Mucosa of stomach (tissue), 1 donor: ENCODE results near the gene CENPS.
"Not testable (repeated sequence)": the region's sequence is repeated elsewhere in the genome, so short reads cannot be mapped to it uniquely, and the experiment has no call there.

Source experiments
- H3K27me3 ChIP-seq: one replicate; pipeline ENCODE4 v1.7.0; 2013; ENCODE audit warnings: mild to moderate bottlenecking, low read length; ENCODE audit not compliant: control insufficient read depth, insufficient read depth
- H3K36me3 ChIP-seq: one replicate; pipeline ENCODE4 v1.7.0; 2013; ENCODE audit warnings: low read length; ENCODE audit not compliant: control insufficient read depth, insufficient read depth
- H3K4me1 ChIP-seq: one replicate; pipeline ENCODE4 v1.7.0; 2013; ENCODE audit warnings: mild to moderate bottlenecking, low read length; ENCODE audit not compliant: control insufficient read depth, insufficient read depth
- H3K4me3 ChIP-seq: one replicate; pipeline ENCODE4 v1.7.0; 2013; ENCODE audit warnings: low read length
- H3K9ac ChIP-seq: one replicate; pipeline ENCODE4 v1.7.0; 2013; ENCODE audit warnings: mild to moderate bottlenecking, low read length, moderate library complexity
- H3K9me3 ChIP-seq: one replicate; pipeline ENCODE4 v1.7.0; 2013; ENCODE audit warnings: mild to moderate bottlenecking, low read length, moderate library complexity; ENCODE audit not compliant: control insufficient read depth
- donor health status: Pancreatic carcinoma.

CENPS gene

DNA sequence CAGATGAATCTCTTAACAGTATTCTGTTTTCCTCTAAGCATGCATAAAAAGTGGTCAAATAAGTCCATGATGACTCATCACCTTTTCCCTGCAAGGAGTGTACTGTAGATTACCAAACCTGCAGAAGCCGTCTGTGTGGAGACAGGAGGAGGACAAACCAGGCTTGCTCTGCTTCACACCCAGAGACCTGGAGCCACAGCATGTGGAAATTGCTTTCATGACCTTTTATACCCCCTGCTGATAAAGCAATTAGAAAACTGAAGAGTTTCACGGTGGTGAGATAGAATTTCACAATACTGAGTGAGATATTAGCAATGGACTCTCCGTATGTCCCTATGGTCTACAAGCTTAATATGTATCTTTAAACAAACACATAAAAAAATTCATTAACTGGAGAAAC, 29.0 kb downstream of the CENPS start:
- Histone ChIP-seq H3K9me3 (no peaks in the 10 kb centered on the region), H3K27me3 (no peaks in the 10 kb centered on the region), H3K4me3 (no peak overlapping the region), H3K9ac (no peak overlapping the region), H3K4me1 (peaks cover 4% of the 10 kb centered on the region), H3K36me3 (no peaks in the 10 kb centered on the region)

DNA sequence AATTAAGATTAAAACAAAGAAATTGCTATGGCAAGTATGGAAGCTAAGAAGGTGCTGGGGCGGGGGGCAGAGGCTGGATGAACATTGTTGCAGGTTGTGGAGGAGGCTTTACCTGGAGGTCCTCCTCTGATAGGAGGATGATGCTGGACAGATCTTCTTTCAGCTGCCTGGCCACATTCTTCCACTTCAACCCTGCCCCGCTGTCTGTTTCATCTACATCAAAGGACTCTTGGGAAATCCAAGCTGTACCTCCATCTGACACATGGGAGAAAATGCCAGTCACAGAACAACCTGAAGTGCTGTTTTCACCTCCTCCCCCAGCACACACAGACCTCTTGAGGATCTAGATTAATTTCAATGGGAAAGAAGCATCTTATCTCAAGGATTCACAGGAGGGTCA, 36.8 kb downstream of the CENPS start:
- H3K27me3 ChIP-seq: no peaks in the 10 kb centered on the region
- no peaks in the 10 kb centered on the region for H3K36me3 ChIP-seq
- H3K9me3 ChIP-seq: no peaks in the 10 kb centered on the region
- H3K4me1 ChIP-seq: no peaks in the 10 kb centered on the region
- H3K9ac ChIP-seq: no peak overlapping the region
- no peak overlapping the region for H3K4me3 ChIP-seq

DNA sequence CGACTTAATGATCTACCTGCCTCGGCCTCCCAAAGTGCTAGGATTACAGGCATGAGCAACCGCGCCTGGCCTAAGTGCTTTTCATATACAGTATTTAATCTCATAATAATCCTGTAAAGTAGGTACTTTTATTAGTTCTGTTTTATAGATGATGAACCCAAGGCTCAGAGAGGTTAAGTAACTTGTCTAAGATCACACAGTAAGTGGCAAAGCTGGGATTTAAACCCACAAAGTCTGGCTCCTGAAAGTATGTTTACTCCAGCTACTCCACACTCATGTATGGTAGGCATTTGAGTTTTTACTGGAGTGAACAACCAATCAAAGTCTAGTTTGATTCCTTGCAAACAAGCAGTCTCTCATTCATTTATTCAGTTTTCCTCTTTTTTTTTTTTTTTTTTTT, 39.8 kb downstream of the CENPS start:
- Histone ChIP-seq H3K4me3 (no peak overlapping the region), H3K9ac (no peak overlapping the region), H3K4me1 (no peaks in the 10 kb centered on the region), H3K27me3 (no peaks in the 10 kb centered on the region), H3K9me3 (no peaks in the 10 kb centered on the region), H3K36me3 (no peaks in the 10 kb centered on the region)

DNA sequence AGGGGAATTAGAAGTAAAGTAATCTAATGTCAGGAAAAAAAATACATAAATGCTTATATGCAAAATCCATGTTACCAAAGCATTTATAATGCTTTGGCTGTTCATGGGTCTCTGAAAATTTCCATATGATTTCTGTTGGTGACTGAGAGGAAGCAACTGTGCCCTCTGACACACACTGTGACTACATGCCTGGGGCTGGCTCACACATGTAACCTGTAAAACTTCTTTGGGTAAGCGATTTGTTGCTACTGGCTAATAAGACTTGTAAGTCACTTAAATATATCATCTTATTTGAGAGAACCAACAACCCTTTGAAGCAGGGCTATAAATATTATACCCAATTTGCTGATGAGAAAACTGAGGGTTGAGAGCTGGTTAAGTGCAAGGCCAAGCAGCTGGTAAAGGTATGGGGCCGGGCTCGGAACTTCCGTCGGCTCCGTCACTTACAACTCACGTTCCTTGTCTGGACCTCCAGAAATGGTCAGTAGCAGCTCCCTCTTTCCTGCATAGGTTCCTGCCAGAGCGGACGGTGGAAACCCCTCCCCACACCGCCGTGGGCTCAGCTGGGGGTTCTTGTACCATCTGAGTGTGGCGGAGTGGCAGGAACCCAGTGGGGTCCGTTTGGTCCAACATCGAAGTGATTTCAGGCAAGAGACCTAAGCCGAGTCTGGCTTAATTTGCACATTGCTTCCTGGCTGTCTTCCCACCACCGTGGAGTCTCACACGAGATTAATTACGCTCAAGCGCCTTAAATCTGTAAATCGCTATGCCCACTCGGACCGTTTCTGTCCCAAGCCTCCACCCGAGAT, 41.4 kb downstream of the CENPS start:
- Histone ChIP-seq H3K27me3 (no peaks in the 10 kb centered on the region), H3K36me3 (no peaks in the 10 kb centered on the region), H3K4me3 (peak overlapping the region; percentile 61), H3K4me1 (peaks cover 11% of the 10 kb centered on the region), H3K9me3 (no peaks in the 10 kb centered on the region), H3K9ac (peak overlapping the region; percentile 71)

DNA sequence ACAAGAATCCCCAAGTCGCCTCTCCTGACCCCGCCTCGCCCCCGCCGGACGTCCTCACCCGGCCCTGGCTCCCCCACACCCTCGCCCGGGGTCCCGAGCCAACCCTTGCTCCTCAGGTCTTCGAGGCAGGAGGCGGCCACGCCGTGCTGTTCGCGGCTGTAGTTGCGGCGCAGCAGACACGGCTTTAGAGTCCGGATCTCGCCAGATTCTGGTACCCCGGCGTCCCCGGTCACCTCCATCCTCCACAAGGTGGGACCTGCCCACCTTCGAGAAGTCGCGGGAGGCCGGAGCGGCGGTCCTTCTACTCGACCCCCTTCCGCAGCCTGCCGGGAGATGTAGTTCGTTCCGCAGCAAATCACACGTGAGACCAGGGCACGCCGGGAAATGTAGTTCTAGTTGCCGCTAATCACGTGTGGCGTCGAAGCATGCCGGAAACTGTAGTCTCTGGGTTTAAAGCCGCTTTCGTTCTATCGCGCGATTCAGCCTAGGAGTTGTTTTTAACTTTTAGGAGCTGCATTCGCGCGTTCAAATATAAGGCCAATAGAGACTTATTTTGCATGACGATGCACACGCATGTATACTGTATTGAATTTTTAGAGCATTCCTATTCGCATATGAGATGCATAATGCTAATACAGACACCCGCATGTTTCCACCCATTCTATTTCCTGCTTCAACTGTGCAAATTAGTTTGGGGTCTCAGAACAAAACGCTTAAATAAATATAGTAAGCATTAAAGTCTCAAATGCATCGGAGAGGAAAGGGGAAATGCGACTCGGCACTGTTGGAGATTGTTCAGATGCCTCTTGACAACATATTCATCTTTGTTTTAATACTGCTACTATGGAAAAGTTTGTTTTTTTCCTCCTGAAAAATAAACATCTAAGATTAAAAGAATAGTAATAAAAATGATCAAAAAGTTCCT, 42.2 kb downstream of the CENPS start, which contains the start of gene DFFA:
Gene DFFA (minus strand): TSS at position 310 of the 925 bp plus-strand sequence. CDS start 71 bp downstream, at position 239.
- Histone ChIP-seq H3K4me1 (peaks cover 11% of the 10 kb centered on the region), H3K4me3 (peak within 1 kb of the TSS; percentile 61), H3K9me3 (no peaks in the 10 kb centered on the region), H3K9ac (peak within 1 kb of the TSS; percentile 71), H3K27me3 (no peaks in the 10 kb centered on the region), H3K36me3 (no peaks in the 10 kb centered on the region)

DNA sequence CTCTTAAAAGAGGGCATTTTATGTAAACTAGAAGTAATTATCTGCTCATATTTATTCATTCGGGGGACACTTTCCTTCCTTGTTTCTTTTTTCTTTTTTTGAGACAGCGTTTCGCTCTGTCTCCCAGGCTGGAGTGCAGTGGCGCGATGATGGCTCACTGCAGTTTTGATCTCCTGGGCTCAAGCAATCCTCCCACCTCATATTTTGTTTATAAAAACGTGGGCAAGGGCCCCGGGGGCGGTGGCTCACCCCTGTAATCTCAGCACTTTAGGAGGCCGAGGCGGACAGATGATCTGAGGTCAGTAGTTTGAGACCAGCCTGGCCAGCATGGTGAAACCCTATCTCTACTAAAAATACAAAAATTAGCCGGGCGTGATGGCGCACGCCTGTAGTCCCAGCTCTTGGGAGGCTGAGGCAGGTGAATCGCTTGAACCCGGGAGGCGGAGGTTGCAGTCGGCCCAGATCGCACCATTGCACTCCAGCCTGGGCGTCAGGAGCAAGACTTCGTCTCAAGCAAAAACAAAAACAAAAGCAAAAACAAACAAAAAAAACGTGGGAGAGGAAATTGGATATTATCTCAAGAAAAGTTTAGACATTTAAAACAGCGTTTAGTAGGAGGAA, 43.0 kb downstream of the CENPS start:
- no peak overlapping the region for H3K9ac ChIP-seq
- no peak overlapping the region for H3K4me3 ChIP-seq
- no peaks in the 10 kb centered on the region for H3K9me3 ChIP-seq
- H3K27me3 ChIP-seq: no peaks in the 10 kb centered on the region
- H3K36me3 ChIP-seq: no peaks in the 10 kb centered on the region
- peaks cover 11% of the 10 kb centered on the region for H3K4me1 ChIP-seq

DNA sequence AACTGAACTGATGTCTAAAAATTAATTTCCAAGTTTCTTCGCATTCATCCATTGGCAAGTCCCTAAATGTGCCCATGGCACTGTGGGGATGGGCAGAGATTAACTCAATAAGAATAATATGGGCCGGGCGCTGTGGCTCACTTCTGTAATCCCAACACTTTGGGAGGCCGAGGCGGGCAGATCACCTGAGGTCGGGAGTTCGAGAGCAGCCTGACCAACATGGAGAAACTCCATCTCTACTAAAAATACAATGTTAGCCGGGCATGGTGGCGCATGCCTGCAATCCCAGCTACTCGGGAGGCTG, 44.0 kb downstream of the CENPS start:
- not testable (repeated sequence) for H3K36me3 ChIP-seq, H3K27me3 ChIP-seq, H3K9me3 ChIP-seq, H3K9ac ChIP-seq
- H3K4me1 ChIP-seq: peaks cover 11% of the 10 kb centered on the region
- peak overlapping the region; percentile 2 for H3K4me3 ChIP-seq

DNA sequence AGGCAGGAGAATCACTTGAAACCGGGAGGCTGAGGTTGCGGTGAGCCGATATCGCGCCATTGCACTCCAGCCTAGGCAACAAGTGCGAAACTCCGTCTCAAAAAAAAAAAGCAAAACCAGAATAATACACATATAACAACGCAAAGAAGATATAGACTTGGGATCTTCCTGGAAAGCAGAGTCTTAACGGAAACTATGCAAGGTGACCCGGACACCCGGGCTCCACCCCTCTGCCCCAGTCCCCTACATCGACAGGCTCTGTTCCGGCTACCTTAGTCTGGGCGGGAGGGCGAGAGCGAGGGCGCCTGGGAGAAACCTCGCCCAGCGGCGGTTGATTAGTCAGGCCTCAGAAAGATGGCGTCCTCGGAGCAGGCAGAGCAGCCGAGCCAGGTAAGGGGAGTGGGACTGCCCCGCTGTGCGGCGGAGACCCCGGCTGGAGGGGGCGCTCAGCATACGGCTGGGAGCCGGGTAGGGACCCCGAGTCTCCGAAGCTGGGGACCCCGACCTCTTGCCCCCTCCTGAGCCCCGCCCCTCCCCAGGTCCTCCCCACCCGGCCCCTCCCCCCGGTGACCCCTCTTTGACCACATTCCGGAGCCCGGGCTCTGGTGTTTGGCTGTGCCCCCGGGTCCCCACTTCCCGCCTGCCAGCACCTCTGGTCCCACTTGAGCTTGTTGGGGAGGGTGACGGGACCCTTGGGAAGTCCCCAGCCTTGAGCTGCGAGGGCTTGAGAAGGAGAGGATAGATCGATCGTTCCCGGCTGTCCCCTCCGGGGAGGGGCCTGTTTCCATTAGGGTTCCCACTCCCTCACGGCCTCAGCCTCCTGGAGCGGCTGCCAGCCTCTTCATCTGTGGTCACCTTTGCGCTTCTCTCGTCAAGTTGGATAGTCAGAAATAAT, 44.6 kb downstream of the CENPS start, which contains the start of gene PEX14:
Gene PEX14 (plus strand): TSS at position 338 of the 895 bp plus-strand sequence. CDS start 17 bp downstream, at position 355.
- H3K9ac ChIP-seq: peak within 1 kb of the TSS; percentile 78
- peak within 1 kb of the TSS; percentile 62 for H3K4me3 ChIP-seq
- no peaks in the 10 kb centered on the region for H3K27me3 ChIP-seq
- no peaks in the 10 kb centered on the region for H3K9me3 ChIP-seq
- H3K4me1 ChIP-seq: peaks cover 11% of the 10 kb centered on the region
- H3K36me3 ChIP-seq: no peaks in the 10 kb centered on the region

DNA sequence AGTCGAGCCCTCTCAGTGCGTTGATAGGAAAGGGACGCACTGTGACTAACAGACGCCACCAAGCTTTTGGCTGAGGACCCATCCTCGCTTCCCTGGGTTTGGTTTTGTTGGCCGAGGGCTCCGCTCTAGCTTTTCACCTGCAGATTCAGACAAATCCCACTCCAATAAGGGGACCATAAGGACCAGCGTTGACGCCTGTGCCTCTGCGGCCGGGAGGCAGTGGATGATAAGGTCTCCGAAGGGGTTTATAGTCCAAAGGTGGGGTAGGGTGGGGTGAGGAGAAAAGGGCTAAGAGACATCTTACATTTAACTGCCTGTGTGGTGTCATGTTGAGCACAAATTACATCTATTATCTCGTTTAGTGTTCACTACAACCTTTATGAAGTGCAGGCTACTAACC, 45.3 kb downstream of the CENPS start:
- Histone ChIP-seq H3K9ac (peak overlapping the region; percentile 78), H3K4me3 (peak overlapping the region; percentile 62), H3K4me1 (peaks cover 11% of the 10 kb centered on the region), H3K9me3 (no peaks in the 10 kb centered on the region), H3K27me3 (no peaks in the 10 kb centered on the region), H3K36me3 (no peaks in the 10 kb centered on the region)

DNA sequence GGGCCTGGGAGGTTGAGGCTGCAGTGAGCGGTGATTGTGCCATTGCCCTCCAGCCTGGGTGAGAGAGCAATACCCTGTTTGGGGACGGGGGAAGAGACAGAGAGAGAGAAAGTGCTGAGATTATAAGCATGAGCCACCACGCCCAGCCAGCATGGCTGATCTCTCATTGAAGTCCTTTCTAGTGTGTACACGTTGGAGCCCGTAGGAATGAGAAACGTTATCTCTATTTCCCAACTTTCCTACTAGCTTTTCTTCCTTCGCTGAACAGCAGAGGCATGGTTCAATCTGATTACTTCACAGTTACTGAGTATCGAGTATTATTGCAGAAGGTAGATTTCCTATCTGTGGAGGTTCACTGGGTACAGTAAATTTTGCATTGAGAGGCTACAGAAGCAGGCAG, 49.1 kb downstream of the CENPS start:
- no peak overlapping the region for H3K9ac ChIP-seq
- H3K4me3 ChIP-seq: no peak overlapping the region
- peaks cover 11% of the 10 kb centered on the region for H3K4me1 ChIP-seq
- H3K27me3 ChIP-seq: no peaks in the 10 kb centered on the region
- H3K9me3 ChIP-seq: no peaks in the 10 kb centered on the region
- H3K36me3 ChIP-seq: no peaks in the 10 kb centered on the region

DNA sequence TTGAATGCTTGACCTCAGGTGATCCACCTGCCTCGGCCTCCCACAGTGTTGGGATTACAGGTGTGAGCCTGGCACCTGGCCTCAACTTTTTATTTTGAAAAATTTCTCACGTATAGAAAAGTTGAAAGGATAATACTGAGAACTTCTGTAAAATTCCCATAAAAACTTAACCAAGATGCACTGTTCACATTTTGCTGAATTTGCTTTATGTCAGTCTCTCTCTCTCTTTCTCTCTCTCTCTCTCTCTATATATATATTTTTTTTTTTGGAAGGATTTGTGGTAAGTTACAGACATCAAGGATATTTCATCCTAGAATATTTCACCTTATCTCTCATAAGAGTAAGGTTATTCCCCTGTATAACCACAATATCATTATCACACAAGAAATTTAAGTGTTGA, 50.4 kb downstream of the CENPS start:
- Histone ChIP-seq H3K4me3 (no peak overlapping the region), H3K4me1 (peaks cover 7% of the 10 kb centered on the region), H3K36me3 (no peaks in the 10 kb centered on the region), H3K27me3 (no peaks in the 10 kb centered on the region), H3K9ac (no peak overlapping the region), H3K9me3 (no peaks in the 10 kb centered on the region)
